ENCODE results near the gene CLEC2L. TPM values are rescaled to one million over a fixed set of nuclear protein-coding genes. Genes with fewer than 3 reads are reported as not detected.

CLEC2L gene
- total RNA-seq, 1 experiment from 2014 or later: not detected

DNA sequence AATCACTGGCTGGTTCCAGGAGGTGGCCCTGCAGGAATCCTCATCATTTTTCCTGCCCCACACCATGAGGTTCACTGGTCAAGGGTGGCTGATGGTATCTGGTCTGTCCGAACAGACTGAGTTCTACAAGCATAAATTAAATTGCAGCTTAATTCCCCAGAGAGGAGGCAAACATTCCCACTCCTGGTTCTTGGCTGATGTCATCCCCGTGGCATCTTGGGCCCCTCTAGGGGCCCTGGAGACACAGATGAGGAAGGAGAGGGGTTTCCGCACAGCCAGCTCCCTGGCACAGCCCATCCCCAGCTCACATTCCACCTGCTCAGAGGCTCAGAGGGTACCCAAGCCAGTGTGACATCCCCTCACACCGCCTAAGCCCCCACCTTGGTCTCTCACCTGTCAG, 34.7 kb upstream of the CLEC2L start:
- CTCF ChIA-PET: no interaction called here
- no TSS peak for BruUV-seq (replicated peaks)
- Mint-ChIP-seq H3K36me3 (ENCODE audit: insufficient read depth, unreplicated experiment) (no peaks in the 10 kb centered on the region), H3K4me3 (ENCODE audit: low read depth, unreplicated experiment) (no peak overlapping the region), H3K27me3 (ENCODE audit: unreplicated experiment) (peaks cover 65% of the 10 kb centered on the region), H3K27ac (ENCODE audit: unreplicated experiment) (no peak overlapping the region), H3K4me1 (ENCODE audit: low read depth, unreplicated experiment) (no peaks in the 10 kb centered on the region), H3K9me3 (ENCODE audit: low read depth, unreplicated experiment) (peaks cover 2% of the 10 kb centered on the region)
- intact Hi-C loops (cut with micrococcal nuclease; ENCODE audit: unreplicated experiment): no loop called here
- no peak for DNase-seq
- TF ChIP-seq, protein P1, sequence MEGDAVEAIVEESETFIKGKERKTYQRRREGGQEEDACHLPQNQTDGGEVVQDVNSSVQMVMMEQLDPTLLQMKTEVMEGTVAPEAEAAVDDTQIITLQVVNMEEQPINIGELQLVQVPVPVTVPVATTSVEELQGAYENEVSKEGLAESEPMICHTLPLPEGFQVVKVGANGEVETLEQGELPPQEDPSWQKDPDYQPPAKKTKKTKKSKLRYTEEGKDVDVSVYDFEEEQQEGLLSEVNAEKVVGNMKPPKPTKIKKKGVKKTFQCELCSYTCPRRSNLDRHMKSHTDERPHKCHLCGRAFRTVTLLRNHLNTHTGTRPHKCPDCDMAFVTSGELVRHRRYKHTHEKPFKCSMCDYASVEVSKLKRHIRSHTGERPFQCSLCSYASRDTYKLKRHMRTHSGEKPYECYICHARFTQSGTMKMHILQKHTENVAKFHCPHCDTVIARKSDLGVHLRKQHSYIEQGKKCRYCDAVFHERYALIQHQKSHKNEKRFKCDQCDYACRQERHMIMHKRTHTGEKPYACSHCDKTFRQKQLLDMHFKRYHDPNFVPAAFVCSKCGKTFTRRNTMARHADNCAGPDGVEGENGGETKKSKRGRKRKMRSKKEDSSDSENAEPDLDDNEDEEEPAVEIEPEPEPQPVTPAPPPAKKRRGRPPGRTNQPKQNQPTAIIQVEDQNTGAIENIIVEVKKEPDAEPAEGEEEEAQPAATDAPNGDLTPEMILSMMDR (IDR thresholded peaks at IDR 0.05; ENCODE audit: unreplicated experiment): no peak

DNA sequence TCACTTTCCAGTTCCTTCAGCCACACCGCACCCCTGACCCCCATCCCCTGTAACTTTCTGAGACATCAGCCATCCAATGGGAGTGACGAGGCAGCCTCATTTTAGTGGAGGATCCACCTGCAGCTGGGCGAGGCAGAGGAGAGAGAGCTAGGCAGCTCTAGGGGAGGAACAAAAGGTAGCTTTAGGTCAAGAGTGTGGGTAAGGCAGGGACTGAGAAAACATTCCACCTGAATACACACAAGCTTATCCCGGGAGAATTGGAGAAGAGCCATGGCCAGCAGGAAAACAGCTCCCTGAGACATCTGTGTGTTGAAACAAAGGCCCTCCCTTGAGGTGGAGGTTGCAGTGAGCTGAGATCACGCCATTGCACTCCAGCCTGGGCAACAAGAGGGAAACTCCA, 33.4 kb upstream of the CLEC2L start:
- no peaks in the 10 kb centered on the region for H3K4me1 Mint-ChIP-seq (ENCODE audit: low read depth, unreplicated experiment)
- DNase-seq: no peak
- intact Hi-C loops (cut with micrococcal nuclease; ENCODE audit: unreplicated experiment): no loop called here
- no peak overlapping the region for H3K4me3 Mint-ChIP-seq (ENCODE audit: low read depth, unreplicated experiment)
- TF ChIP-seq, protein P1 (IDR thresholded peaks at IDR 0.05; ENCODE audit: unreplicated experiment): no peak
- H3K27me3 Mint-ChIP-seq (ENCODE audit: unreplicated experiment): peaks cover 77% of the 10 kb centered on the region
- H3K36me3 Mint-ChIP-seq (ENCODE audit: insufficient read depth, unreplicated experiment): no peaks in the 10 kb centered on the region
- CTCF ChIA-PET: no interaction called here
- peaks cover 2% of the 10 kb centered on the region for H3K9me3 Mint-ChIP-seq (ENCODE audit: low read depth, unreplicated experiment)
- H3K27ac Mint-ChIP-seq (ENCODE audit: unreplicated experiment): no peak overlapping the region
- no TSS peak for BruUV-seq (replicated peaks)

DNA sequence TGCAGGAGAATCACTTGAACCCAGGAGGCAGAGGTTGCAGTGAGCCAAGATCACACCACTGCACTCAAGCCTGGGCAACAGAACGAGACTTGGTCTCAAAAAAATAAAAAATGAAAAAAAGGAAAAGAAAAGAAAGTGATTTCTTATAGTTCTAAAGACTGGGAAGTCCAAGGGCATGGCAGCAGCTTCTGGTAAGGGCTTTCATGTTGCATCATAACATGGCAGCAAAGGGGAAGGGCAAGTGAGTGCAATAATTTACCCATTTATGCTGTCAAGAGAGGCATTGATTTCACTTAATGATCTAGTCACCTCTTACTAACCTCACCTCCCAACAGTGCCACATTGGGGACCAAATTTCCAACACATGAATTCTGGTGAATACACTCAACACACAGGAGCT, 31.2 kb upstream of the CLEC2L start:
- Mint-ChIP-seq H3K4me3 (ENCODE audit: low read depth, unreplicated experiment) (no peak overlapping the region), H3K9me3 (ENCODE audit: low read depth, unreplicated experiment) (peaks cover 2% of the 10 kb centered on the region), H3K27ac (ENCODE audit: unreplicated experiment) (no peak overlapping the region), H3K36me3 (ENCODE audit: insufficient read depth, unreplicated experiment) (no peaks in the 10 kb centered on the region), H3K4me1 (ENCODE audit: low read depth, unreplicated experiment) (no peaks in the 10 kb centered on the region), H3K27me3 (ENCODE audit: unreplicated experiment) (peaks cover 77% of the 10 kb centered on the region)
- intact Hi-C loops (cut with micrococcal nuclease; ENCODE audit: unreplicated experiment): no loop called here
- CTCF ChIA-PET: no interaction called here
- BruUV-seq (replicated peaks): no TSS peak
- no peak for DNase-seq
- TF ChIP-seq, protein P1 (IDR thresholded peaks at IDR 0.05; ENCODE audit: unreplicated experiment): no peak

DNA sequence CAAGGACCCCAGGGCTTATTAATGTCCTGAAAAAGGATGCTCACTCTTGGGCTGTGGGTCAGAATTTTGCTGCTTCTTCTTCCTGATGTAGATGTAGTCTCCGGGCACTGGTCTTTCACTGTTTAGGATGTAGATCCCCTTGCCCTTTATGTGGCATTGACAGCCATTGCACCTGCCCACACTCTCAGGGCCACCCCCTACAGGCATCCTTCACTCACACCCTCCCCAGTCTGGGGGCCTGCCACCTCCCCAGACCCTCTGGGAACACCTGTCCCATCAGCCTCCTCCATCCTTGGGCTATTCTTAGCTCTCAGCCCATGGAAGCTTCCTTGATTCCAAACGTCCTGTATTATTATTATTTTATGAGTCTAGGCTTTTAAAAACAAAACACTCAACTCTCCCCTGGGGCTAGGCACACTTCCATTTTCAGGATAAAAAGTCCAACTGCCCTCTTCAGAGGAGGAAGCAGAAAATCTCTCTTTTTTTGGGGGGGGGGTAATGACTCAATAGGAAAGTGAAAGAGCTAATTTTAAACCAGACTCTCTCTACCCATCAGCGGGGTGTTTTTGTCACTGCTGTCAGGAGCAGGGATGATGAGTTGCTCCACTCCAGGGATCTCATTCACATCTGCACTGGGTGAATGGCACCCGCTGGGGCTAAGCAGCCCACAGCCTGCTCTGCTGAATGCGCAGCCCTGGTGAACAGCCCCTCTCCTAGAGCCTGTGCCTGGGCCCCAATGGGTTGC, 28.5 kb upstream of the CLEC2L start:
- H3K27ac Mint-ChIP-seq (ENCODE audit: unreplicated experiment): no peak overlapping the region
- no TSS peak for BruUV-seq (replicated peaks)
- no peak overlapping the region for H3K4me3 Mint-ChIP-seq (ENCODE audit: low read depth, unreplicated experiment)
- peaks cover 57% of the 10 kb centered on the region for H3K27me3 Mint-ChIP-seq (ENCODE audit: unreplicated experiment)
- peaks cover 2% of the 10 kb centered on the region for H3K36me3 Mint-ChIP-seq (ENCODE audit: insufficient read depth, unreplicated experiment)
- no peaks in the 10 kb centered on the region for H3K4me1 Mint-ChIP-seq (ENCODE audit: low read depth, unreplicated experiment)
- no peak for DNase-seq
- CTCF ChIA-PET: interaction anchor here (0.6 to 0.8 kb wide), 2 partner anchors 10 to 473 kb away, joined by 3 read pairs; no protein-coding TSS in a partner anchor
- TF ChIP-seq, protein P1 (IDR thresholded peaks at IDR 0.05; ENCODE audit: unreplicated experiment): no peak
- intact Hi-C loops (cut with micrococcal nuclease; ENCODE audit: unreplicated experiment): no loop called here
- peaks cover 2% of the 10 kb centered on the region for H3K9me3 Mint-ChIP-seq (ENCODE audit: low read depth, unreplicated experiment)

All from Calu3 (cell line).